Measurements from ENCODE around the gene RGS19. TPM values are rescaled to one million over a fixed set of nuclear protein-coding genes. Genes with fewer than 3 reads are reported as not detected.

Gene RGS19
- total and polyA plus RNA-seq, 2 of the 8 experiments (the other 6 are each of a cell fraction or from before 2014, with no cell fraction given), result 12.7 to 16.8 TPM

DNA sequence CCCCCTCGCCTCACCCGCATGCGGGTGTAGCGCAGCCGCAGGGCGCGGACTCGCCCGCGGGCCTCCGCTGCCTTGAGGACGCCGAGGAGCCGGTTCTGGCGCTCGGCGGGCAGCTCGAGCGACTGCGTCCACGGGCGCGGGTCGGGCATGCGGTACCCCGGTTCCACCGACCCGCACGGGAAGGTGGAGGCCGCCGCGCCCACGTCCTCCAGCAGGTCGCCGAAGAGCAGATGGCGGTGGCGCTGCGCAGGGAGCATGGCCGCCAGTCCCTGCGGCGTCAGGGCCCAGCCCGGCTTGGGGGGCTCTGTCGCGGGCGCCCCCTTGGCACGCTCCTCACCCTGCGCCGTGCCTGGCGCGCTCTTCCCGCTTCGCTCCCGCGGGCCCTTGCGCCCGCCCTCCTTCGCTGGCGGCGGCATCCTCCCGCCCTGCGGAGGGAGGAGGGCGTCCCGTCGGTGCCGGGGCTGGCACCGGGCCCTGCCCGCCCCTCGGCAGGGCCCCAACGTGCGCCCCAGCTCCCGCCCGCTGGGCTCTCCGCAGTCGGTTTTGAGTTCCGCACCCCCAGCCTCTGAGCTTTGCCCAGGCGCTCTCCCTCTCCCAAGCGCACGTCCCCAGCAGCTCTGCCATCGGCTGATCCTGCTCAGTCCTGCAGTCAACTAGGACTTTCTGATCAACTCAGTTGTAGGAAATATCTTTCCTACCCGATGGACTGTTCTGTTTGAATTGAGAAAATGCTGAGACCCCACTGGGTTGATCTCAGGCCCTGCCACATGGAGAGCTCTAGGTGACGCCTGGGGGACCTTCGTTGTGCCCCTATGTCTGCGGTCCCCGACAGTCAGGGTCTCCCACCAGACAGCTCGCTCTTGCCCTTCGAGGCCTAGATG is 4.7 kb upstream of the RGS19 start, which contains the start of gene LKAAEAR1:
Gene LKAAEAR1, minus strand, starts transcription at position 595 of the 881 bp plus-strand sequence. Its CDS starts 179 bp downstream, at position 416.
- 5% methylated on average over 38 of the region's 86 CpGs; no CpG with 5 or more reads in 1 of the 2 experiments for WGBS, 2 experiments (ENCODE audit: extremely low coverage in 1 of 2, insufficient coverage in 1 of 2, insufficient read length in 1 of 2, insufficient replicate concordance in 2 of 2, low coverage in 1 of 2, low lambda C conversion rate in 2 of 2, missing lambda C conversion rate in 1 of 2)
- no peaks in the 10 kb centered on the region for H3K79me1 ChIP-seq (ENCODE audit: low read depth, low read length)
- ChIA-PET CTCF (ENCODE audit: partially characterized antibody) (interaction anchor here (0.7 to 13.0 kb wide), 20 partner anchors 9 to 321 kb away, joined by 3 to 144 read pairs (median 4); partner anchors contain the start of genes PRPF6, SOX18 and TCEA2), POLR2A (ENCODE audit: partially characterized antibody) (interaction anchor here (0.6 to 1.4 kb wide), 8 partner anchors 9 to 97 kb away, joined by 3 to 6 read pairs (median 3); partner anchors contain the start of gene TCEA2)
- H3K4me2 ChIP-seq (ENCODE audit: insufficient read depth in 1 of 2, low read depth in 2 of 2, low read length in 2 of 2), result peak within 1 kb of the TSS; percentile 88 to 98
- peak within 1 kb of the TSS; percentile 63; the same call in 1 of the 2 replicates for H4K8ac ChIP-seq (ENCODE audit: extremely low read depth, insufficient read depth, low read length)
- no peak within 1 kb of the TSS for H3K23ac ChIP-seq (ENCODE audit: insufficient read length)
- no peaks in the 10 kb centered on the region for H3K36me3 ChIP-seq (ENCODE audit: control insufficient read depth in 2 of 4, insufficient read depth in 4 of 4, low read length in 3 of 4)
- H2BK120ac ChIP-seq (replicated peaks; ENCODE audit: low read depth, low read length), result no peak within 1 kb of the TSS
- 0 out of 2 replicates have a peak within 1 kb of the TSS, but pooled peaks have one; percentile 14 for H2AFZ ChIP-seq (ENCODE audit: low read length)
- H3K27ac ChIP-seq (ENCODE audit: low read depth, low read length), result no peak within 1 kb of the TSS
- peaks cover 21% of the 10 kb centered on the region; the same call in 1 of the 2 replicates for H3K23me2 ChIP-seq (ENCODE audit: low read depth, low read length)
- peaks cover 0 to 28% (median 14%) of the 10 kb centered on the region in 4 experiments; a peak in 6 of 7 replicates for H3K4me1 ChIP-seq (replicated peaks in 1 of 4; ENCODE audit: control insufficient read depth in 3 of 4, insufficient read depth in 4 of 4, low read length in 3 of 4)
- H3K4ac ChIP-seq (replicated peaks; ENCODE audit: insufficient read length, low read depth, low read length), result no peak within 1 kb of the TSS
- H3K79me2 ChIP-seq (ENCODE audit: control insufficient read depth in 1 of 2, insufficient read depth in 2 of 2, low read length in 2 of 2), result no peaks in the 10 kb centered on the region
- no peak within 1 kb of the TSS for H4K91ac ChIP-seq (replicated peaks; ENCODE audit: insufficient read length, low read length)
- no peak within 1 kb of the TSS for H3K14ac ChIP-seq (ENCODE audit: insufficient read length)
- H3K9ac ChIP-seq (replicated peaks in 1 of 4; ENCODE audit: extremely low read depth in 1 of 4, low read depth in 3 of 4, low read length in 3 of 4), result peak within 1 kb of the TSS in 1 of 4 experiments; percentile 22; a peak in 1 of 7 replicates
- peak within 1 kb of the TSS; percentile 95; the same call in 1 of the 2 replicates for H2BK12ac ChIP-seq (ENCODE audit: low read depth, low read length)
- DNase-seq (ENCODE audit: low read depth in 1 of 2, low spot score in 2 of 2) (no peak), FAIRE-seq (no peak)
- H4K5ac ChIP-seq (ENCODE audit: insufficient read length, low read depth, low read length), result peak within 1 kb of the TSS; percentile 9
- H3K27me3 ChIP-seq (replicated peaks in 1 of 4; ENCODE audit: control insufficient read depth in 3 of 4, extremely low read depth in 1 of 4, insufficient read depth in 3 of 4, low read length in 3 of 4), result peaks cover 6 to 57% (median 42%) of the 10 kb centered on the region in 4 experiments
- peak within 1 kb of the TSS; percentile 32 for H3K18ac ChIP-seq (ENCODE audit: extremely low read depth, low read length)
- no peak within 1 kb of the TSS for H2BK20ac ChIP-seq (ENCODE audit: low read length)
- H3K9me3 ChIP-seq (ENCODE audit: insufficient read depth in 2 of 2, low read depth in 1 of 2, low read length in 1 of 2), result no peaks in the 10 kb centered on the region
- H2BK5ac ChIP-seq (ENCODE audit: low read depth, low read length), result no peak within 1 kb of the TSS; the same call in 1 of the 2 replicates
- H3K4me3 ChIP-seq (ENCODE audit: extremely low read depth in 1 of 4, insufficient read depth in 2 of 4, low read depth in 3 of 4, low read length in 4 of 4), result peak within 1 kb of the TSS; percentile 42 to 73 (median 52)
- H2AK5ac ChIP-seq (ENCODE audit: low read depth, low read length), result no peak within 1 kb of the TSS
- no peak within 1 kb of the TSS for H3K56ac ChIP-seq (replicated peaks; ENCODE audit: insufficient read length, low read depth, low read length)
- 0 out of 2 replicates have a peak within 1 kb of the TSS, but pooled peaks have one; percentile 29 for H2BK15ac ChIP-seq (ENCODE audit: low read length)
- peaks cover 0 to 1% of the 10 kb centered on the region in 2 experiments for H4K20me1 ChIP-seq (replicated peaks in 1 of 2; ENCODE audit: control insufficient read depth in 1 of 2, insufficient read depth in 2 of 2, low read length in 2 of 2)
- TF ChIP-seq SRF (IDR thresholded peaks at IDR 0.05; ENCODE audit: low read depth, low read length) (no peak), NRF1 (IDR thresholded peaks at IDR 0.05; ENCODE audit: low read depth, low read length) (no peak), EZH2 (IDR thresholded peaks at IDR 0.05; ENCODE audit: low read depth, low read length, severe bottlenecking) (no peak), SIX5 (IDR thresholded peaks at IDR 0.05; ENCODE audit: low read depth, low read length) (no peak), RNF2 (IDR thresholded peaks at IDR 0.05; ENCODE audit: borderline replicate concordance, low read depth, low read length, missing control alignments, poor library complexity, severe bottlenecking) (no peak), CHD2 (IDR thresholded peaks at IDR 0.05; ENCODE audit: low read length) (no peak), GABPA (IDR thresholded peaks at IDR 0.05; ENCODE audit: borderline replicate concordance, insufficient read depth, low read length) (no peak), RAD21 (IDR thresholded peaks at IDR 0.05 in 1 of 2, conservative IDR thresholded peaks at IDR 0.05 in 1 of 2; ENCODE audit: low read depth in 2 of 2, low read length in 2 of 2) (no peak)
